ENCODE data around the gene TEX44.

Gene TEX44

GRCh38 chr2:231605607-231606091, 13.0 kb downstream of the TEX44 start:
- DNase-seq, result no peak

- DNase-seq, result no peak
These were observed 14.3 kb downstream of the TEX44 start for GRCh38 chr2:231606941-231607340.

- DNase-seq, result peak; percentile 61
These were observed 18.8 kb downstream of the TEX44 start for GRCh38 chr2:231611273-231612108.

GRCh38 chr2:231612109-231612455, 19.4 kb downstream of the TEX44 start:
- peak in 1 of 2 experiments; percentile 37 for DNase-seq

- DNase-seq, result peak; percentile 44 to 65
These were observed 20.0 kb downstream of the TEX44 start for GRCh38 chr2:231612456-231613330.

GRCh38 chr2:231613331-231613662, 20.6 kb downstream of the TEX44 start:
- DNase-seq, result peak; percentile 54 to 55

DNA sequence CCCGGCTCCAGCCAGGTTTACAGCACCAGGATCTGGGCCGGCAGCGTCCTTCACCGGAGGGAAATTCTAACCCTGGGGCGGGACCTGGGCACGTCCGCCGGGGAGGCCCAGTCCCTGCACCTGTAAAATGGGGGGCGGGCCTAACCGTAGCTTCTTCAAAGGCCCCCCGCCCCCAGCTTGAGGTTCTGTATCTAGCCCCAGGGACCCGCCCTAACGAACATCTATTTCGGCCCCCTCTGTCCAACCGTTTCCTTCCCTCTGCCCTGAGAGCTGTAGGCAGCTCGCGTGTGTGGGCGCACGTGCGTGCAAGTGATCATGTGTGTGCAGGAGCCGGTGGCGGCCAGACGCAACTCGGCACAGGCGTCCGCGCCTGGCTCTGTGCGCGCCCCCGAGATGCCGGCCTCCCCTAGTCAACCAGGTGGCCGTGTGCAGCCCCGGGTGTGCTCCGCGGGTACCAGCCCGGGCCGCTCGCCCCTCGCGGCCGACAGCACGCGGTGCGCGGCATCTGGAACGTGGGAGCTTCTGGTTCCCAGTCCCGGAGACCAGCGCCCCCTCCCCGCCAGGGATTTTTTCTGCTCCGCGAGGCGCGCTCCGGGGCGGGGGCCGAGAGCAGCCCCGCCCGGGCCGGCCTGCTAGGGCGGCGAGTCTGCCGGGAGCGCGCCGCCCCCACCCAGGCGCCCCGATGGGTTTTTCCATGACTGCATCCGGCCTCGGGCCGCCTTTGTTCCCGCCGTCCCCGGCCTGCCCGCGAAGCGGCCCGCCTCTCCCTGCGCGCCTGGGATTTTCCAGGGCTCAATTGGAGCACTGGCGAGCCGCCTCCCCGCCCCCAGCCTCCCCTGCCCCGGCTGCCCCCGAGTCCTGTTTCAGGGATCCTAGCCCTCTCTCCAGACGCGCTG, 21.2 kb downstream of the TEX44 start:
- peak; percentile 82 to 84 for DNase-seq

GRCh38 chr2:231614559-231615057, 21.9 kb downstream of the TEX44 start:
- DNase-seq, result peak; percentile 19 to 30

DNA sequence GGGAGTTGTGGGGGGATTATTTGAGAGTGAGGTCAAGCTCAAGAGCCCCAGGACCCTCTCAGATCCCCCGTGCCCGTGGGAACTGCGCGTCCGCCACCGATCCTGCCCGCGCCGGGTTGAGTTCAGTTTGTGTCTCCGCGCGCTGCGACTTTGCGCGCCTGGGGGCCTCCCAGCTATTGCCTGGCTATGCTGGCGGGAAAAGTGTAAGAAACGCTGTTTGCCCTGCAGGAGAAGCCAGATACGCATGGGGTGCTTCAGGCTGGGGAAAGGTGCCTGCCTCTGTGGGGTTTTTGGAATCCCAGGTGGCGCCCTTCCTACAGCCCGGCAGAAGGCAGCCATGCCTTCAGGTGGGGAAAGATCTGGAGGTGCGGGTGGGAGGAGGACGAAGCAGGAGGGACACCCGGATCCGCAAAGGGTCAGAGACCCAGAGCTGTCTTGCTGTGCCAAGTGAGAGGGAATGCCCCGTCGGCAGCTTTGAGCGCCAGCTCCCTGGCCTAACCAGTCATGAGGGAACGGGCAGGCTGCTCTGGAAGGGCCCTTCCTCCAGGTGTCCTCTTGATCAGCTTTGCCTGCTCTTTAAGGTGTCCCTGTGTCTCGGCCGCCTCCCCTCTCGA, 22.5 kb downstream of the TEX44 start:
- DNase-seq, result no peak

DNA sequence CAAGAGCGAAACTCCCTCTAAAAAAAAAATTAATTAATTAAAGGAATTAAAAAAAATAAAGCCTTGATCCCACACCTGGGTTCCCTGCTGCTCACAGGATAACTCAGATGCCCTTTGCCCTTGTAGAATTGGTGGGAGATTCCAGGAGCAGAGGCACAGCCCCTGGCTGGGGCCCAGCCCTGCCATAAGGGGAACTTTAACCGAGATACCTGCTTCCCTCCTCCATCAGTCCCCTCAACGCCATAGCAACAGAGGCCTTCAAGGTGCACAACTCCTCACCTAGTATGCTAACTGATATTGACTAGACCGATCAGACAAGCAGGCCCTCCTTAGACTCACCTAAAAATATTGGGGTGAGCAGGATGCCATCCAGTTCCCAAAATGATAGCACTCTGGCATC, 23.6 kb downstream of the TEX44 start:
- DNase-seq, result no peak

GRCh38 chr2:231617059-231617926, 24.6 kb downstream of the TEX44 start:
- DNase-seq, result peak; percentile 2 to 24

- no peak for DNase-seq
These were observed 28.6 kb downstream of the TEX44 start for GRCh38 chr2:231621051-231621879.

DNA sequence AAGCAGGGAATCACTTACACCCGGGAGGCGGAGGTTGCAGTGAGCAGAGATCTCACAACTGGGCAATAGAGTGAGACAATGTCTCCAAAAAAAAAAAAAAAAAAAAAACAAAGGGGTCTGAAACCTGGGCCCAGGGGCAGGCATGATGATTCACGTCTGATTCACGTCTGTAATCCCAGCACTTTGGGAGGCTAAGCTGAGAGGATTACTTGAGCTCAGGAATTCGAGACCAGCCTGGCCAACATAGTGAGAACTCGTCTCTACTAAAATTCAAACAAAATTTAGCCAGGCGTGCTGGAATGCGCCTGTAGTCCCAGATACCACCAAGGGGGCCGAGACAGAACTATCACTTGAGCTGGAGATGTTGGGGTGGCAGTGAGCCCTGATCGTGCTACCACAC, 30.3 kb downstream of the TEX44 start:
- no peak for DNase-seq

DNA sequence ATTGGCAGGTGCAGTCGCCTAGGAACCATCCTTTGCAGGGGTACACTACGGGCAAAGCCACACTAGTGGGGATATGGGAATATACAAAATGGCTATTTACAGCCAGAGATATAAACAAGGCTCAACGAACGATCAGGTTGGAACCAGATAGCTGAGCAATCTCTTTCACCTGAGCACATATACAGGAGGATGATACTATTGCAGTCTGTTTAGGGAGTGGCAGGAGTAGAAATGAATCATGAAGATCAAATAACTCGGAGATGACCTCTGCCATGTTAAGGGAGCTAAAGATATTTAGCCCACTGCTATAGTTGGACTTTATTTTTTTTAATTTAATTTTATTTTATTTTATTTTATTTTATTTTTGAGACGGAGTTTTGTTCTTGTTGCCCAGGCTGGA, 33.8 kb downstream of the TEX44 start:
- no peak for DNase-seq

DNA sequence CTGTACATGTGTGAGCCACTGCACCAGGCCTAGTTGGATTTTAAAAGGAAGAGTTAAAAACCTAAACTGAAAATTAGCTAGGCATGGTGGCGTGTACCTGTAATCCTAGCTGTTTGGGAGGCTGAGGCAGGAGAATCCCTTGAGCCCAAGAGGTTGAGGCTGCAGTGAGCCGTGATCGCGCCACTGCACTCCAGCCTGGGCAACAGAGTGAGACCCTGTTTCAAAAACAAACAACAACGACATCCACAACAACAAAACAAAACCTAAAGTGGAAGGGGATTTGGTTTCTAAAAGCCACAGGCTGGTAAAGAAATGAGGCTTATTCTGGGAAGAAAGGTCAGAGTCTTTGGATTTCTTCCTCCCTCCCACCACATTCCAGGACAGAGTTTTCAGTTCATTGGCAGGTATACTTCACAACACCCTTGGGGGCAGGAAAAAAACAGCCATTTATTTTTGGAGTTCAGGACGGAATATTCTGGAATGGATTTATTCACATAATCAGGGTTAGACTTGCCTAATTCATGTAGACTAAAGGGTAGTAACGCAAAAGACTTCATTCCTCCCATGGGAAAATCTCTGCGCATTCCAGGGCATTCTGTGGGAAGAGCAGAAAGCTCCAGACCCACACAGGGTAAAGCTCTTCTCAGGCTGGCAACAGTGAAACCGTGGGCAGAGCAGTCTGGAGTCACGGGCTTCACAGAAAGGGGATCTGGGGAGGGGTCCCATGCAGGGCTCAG, 34.9 kb downstream of the TEX44 start:
- DNase-seq, result no peak

DNA sequence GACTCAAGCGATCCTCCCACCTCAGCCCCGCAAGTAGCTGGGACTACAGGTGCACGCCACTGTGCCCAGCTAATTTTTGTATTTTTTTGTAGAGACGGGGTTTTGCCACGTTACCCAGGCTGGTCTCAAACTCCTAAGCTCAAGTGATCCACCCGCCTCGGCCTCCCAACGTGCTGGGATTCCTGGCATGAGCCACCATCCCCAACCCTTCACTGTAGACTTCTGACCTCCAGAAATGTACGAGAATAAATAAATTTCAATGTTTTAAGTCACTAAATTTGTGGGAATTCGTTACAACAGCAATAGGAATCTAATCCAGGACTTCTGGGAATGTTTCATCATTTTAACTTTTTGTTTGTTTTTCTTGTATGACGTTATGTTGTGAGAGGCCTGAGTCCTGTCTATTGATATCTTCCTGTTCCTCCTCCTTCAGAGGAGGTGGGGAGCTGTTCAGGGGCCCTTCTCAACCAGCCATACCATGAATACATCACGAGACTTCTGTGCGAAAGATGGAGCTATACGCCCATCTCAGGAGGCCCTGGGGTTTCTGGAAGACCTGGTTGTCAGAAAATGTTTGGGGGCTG, 40.0 kb downstream of the TEX44 start:
- no peak for DNase-seq

DNA sequence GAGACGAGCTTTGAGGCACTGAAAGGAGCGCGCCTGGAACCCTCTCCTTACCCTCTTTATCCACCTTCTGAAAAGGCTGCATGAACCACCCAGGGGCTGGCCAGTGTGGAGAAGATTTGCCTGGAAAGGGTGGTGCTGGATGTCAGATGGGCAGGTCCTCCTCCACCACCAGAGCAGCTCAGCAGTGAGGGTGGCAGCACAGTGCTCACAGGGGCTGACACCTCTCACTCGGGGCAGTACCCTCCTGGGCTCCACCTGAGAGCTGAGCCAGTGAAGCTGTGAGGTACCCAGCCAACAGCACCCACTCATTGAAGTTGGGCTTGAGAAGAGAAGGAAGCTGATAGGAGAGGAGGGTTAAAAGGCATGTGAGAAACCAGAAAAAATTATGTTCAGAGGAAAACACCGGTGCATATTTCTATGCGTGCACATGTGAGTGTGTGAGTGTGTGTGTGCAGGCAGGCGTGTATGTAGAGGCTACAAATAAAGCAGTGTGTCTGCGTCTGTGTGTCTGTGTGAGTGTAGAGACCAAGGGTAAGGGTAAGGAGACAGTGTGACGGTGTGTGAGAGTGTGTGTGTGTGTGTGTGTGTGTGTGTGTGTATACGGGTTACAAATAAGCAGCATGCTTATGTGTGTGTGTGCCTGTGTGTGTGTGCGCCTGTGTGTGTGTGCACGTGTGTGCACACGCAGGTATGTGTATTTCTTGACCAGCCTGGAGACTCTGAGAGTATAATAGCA, 40.7 kb downstream of the TEX44 start:
- DNase-seq, result no peak

DNA sequence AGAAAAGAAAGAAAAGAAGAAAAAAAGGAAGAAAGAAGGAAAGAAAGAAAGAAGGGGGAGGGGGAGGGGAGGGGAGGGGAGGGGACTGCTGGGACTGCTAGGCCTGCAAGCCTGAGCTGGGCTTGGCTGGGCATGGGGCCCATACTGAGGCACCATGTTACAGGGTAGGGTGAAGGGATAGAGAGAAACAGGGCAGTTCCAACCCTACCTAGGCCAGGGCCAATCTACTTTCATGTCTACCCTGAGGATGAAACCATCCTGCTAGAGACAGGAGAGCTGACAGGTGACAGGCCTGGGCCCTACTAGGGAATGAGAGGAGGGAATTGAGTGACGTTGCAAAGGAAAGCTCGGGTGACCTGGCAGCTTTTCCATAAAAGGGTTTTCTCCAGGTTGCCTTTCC, 41.7 kb downstream of the TEX44 start:
- no peak for DNase-seq

Data from Kasumi-1 (cell line).